ENCODE measurements around the gene MORN5. TPM values are rescaled to one million over a fixed set of nuclear protein-coding genes. Genes with fewer than 3 reads are reported as not detected.

The MORN5 gene
- total RNA-seq, 4 donors from 2014 or later, result 3.8 to 4.0 TPM; not detected in 2

DNA sequence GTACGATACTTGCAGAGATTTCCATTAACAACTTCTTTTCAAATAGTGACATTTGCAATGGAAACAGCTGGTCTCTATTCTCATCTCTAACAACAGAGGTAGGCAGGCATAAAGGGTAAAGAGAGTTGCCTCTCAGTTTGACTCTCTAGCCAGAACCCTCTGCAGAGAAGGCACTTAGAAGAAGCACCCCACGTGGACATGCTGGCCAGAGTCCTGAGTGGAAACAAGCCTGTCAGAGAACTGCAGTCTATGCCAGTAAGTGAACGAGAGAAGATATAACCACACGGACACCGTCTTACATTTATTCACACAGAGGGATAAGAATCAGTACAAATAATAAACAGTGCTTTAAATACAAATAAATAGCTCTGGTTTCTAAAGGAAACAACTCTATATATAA lies 80.0 kb downstream of the MORN5 start:
- intact Hi-C loops (cut with DNase I; ENCODE audit: low total_unique reads) (no loop called here), in situ Hi-C loops (cut with MboI; ENCODE audit: low pct_ligation_motif_present in 1 of 4, low pct_unique_long_range_greater_than_20kb in 1 of 4, low sequenced_read_pairs in 3 of 4) (no loop called here)
- Histone ChIP-seq H3K4me3 (no peak overlapping the region), H3K4me1 (no peaks in the 10 kb centered on the region), H3K9me3 (no peaks in the 10 kb centered on the region), H3K27ac (no peak overlapping the region), H3K27me3 (no peaks in the 10 kb centered on the region), H3K36me3 (peaks cover 0 to 47% (median 21%) of the 10 kb centered on the region in 4 donors)
- TF ChIP-seq EP300 (IDR thresholded peaks at IDR 0.05; ENCODE audit: low read depth) (no peak), POLR2AphosphoS5 (IDR thresholded peaks at IDR 0.05) (no peak)
- 63 to 74% methylated on average over 5 of the region's 5 CpGs for WGBS, 2 donors (ENCODE audit: low coverage in 1 of 2)
- DNase-seq, result no peak

DNA sequence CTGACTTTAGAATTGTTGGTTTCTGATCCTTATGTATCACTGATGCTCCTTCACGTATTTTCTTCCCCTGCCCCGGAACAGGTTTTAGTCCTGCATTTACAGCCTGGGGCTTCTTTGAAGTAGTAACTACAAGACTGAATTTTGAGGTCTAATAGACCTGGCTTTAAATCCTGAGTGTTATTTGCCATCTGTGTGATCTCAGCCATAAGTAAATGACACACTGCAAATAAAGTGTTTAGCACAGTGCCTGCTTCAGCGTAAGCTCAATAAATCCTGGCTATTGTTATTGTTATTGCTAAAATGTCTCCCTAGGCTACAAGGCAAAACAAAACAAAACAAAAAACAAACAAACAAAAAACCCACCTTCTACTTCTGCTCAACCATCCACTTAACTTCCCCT lies 84.6 kb downstream of the MORN5 start:
- no peak overlapping the region for H3K27ac ChIP-seq
- in situ Hi-C loops (cut with MboI; ENCODE audit: low pct_ligation_motif_present in 1 of 4, low pct_unique_long_range_greater_than_20kb in 1 of 4, low sequenced_read_pairs in 3 of 4) (no loop called here), intact Hi-C loops (cut with DNase I; ENCODE audit: low total_unique reads) (no loop called here)
- H3K4me1 ChIP-seq, result no peaks in the 10 kb centered on the region
- H3K4me3 ChIP-seq, result no peak overlapping the region
- H3K9me3 ChIP-seq, result no peaks in the 10 kb centered on the region
- 71 to 79% methylated on average over 3 of the region's 3 CpGs for WGBS, 2 donors (ENCODE audit: low coverage in 1 of 2)
- no peaks in the 10 kb centered on the region for H3K27me3 ChIP-seq
- peaks cover 0 to 75% (median 33%) of the 10 kb centered on the region in 4 donors for H3K36me3 ChIP-seq
- DNase-seq, result no peak
- TF ChIP-seq POLR2AphosphoS5 (IDR thresholded peaks at IDR 0.05), result no peak
- TF ChIP-seq EP300 (IDR thresholded peaks at IDR 0.05; ENCODE audit: low read depth), result no peak
- TF ChIP-seq, protein P1, sequence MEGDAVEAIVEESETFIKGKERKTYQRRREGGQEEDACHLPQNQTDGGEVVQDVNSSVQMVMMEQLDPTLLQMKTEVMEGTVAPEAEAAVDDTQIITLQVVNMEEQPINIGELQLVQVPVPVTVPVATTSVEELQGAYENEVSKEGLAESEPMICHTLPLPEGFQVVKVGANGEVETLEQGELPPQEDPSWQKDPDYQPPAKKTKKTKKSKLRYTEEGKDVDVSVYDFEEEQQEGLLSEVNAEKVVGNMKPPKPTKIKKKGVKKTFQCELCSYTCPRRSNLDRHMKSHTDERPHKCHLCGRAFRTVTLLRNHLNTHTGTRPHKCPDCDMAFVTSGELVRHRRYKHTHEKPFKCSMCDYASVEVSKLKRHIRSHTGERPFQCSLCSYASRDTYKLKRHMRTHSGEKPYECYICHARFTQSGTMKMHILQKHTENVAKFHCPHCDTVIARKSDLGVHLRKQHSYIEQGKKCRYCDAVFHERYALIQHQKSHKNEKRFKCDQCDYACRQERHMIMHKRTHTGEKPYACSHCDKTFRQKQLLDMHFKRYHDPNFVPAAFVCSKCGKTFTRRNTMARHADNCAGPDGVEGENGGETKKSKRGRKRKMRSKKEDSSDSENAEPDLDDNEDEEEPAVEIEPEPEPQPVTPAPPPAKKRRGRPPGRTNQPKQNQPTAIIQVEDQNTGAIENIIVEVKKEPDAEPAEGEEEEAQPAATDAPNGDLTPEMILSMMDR (IDR thresholded peaks at IDR 0.05), result no peak
- TF ChIP-seq POLR2A (IDR thresholded peaks at IDR 0.05), result no peak

DNA sequence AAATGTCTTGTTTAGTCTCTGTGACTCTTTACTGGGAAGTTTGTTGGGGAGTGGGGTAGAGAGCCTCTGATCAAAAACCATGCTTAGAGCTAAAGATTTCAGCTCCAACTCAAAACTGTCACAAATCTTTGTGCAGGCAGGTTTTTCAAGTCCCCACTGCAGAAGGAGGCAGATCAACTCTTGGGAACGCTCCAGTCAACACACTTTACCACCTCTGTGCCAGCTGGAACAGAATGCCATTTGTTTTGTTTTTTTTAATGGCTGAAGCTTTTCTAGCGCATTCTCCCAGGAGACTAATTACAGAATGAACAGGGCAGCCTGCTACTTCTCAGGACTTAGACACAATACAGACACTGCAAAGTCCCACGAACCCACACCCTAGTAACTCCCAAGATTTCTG lies 87.0 kb downstream of the MORN5 start:
- no peak for DNase-seq
- 83 to 91% methylated on average over 3 of the region's 3 CpGs for WGBS, 2 donors (ENCODE audit: low coverage in 1 of 2)
- H3K27ac ChIP-seq, result no peak overlapping the region
- in situ Hi-C loops (cut with MboI; ENCODE audit: low pct_ligation_motif_present in 1 of 4, low pct_unique_long_range_greater_than_20kb in 1 of 4, low sequenced_read_pairs in 3 of 4) (no loop called here), intact Hi-C loops (cut with DNase I; ENCODE audit: low total_unique reads) (no loop called here)
- no peaks in the 10 kb centered on the region for H3K4me1 ChIP-seq
- TF ChIP-seq, protein P1 (IDR thresholded peaks at IDR 0.05), result no peak
- TF ChIP-seq POLR2A (IDR thresholded peaks at IDR 0.05) (no peak), POLR2AphosphoS5 (IDR thresholded peaks at IDR 0.05) (no peak), EP300 (IDR thresholded peaks at IDR 0.05; ENCODE audit: low read depth) (no peak)
- no peaks in the 10 kb centered on the region for H3K9me3 ChIP-seq
- peaks cover 0 to 67% (median 33%) of the 10 kb centered on the region in 4 donors for H3K36me3 ChIP-seq
- H3K27me3 ChIP-seq, result no peaks in the 10 kb centered on the region
- no peak overlapping the region for H3K4me3 ChIP-seq

GRCh38 chr9:122248448-122248865 lies 88.7 kb downstream of the MORN5 start:
- intact Hi-C loops (cut with DNase I; ENCODE audit: low total_unique reads) (no loop called here), in situ Hi-C loops (cut with MboI; ENCODE audit: low pct_ligation_motif_present in 1 of 4, low pct_unique_long_range_greater_than_20kb in 1 of 4, low sequenced_read_pairs in 3 of 4) (no loop called here)
- TF ChIP-seq POLR2A (IDR thresholded peaks at IDR 0.05) (no peak), POLR2AphosphoS5 (IDR thresholded peaks at IDR 0.05) (no peak), EP300 (IDR thresholded peaks at IDR 0.05; ENCODE audit: low read depth) (no peak)
- TF ChIP-seq, protein P1 (IDR thresholded peaks at IDR 0.05), result no peak
- Histone ChIP-seq H3K36me3 (peaks cover 0 to 56% (median 28%) of the 10 kb centered on the region in 4 donors), H3K9me3 (no peaks in the 10 kb centered on the region), H3K27ac (no peak overlapping the region), H3K4me1 (no peaks in the 10 kb centered on the region), H3K4me3 (no peak overlapping the region), H3K27me3 (no peaks in the 10 kb centered on the region)
- no peak for DNase-seq
- WGBS, 2 donors (ENCODE audit: low coverage in 1 of 2), result 89 to 94% methylated on average over 3 to 5 of the region's 5 CpGs

Small RNA genes lying within 50 kb of the gene (small RNA-seq; reads per million reads assigned to genes)
- gene MIR4478, result 0 reads per million in 4 donors

Other genes starting within 250 kb of the MORN5 start
- 10 to 100 TPM in 3 of 4 donors, 1 to 10 TPM in 1; 9.1 to 47.4 (median 11.3) TPM for gene TTLL11, start 66.6 kb upstream of the MORN5 start, total RNA-seq
- 10 to 100 TPM; 16.1 to 59.5 (median 40.3) TPM for gene NDUFA8, start 129 bp upstream of the MORN5 start, total RNA-seq
- 10 to 100 TPM in 1 of 4 donors, 1 to 10 TPM in 1, under 1 TPM in 1, not detected in 1; 0.68 to 12.7 (median 1.4) TPM for gene LHX6, start 69.0 kb downstream of the MORN5 start, total RNA-seq
- 1 to 10 TPM in 3 of 4 donors, under 1 TPM in 1; 0.80 to 9.7 (median 4.6) TPM for gene RBM18, start 104.9 kb downstream of the MORN5 start, total RNA-seq
- gene MRRF, start 105.0 kb downstream of the MORN5 start, total RNA-seq, result 100 to 1,000 TPM in 1 of 4 donors, 10 to 100 TPM in 3; 46.0 to 142 (median 53.6) TPM
- gene PTGS1, start 211.1 kb downstream of the MORN5 start, total RNA-seq, result 10 to 100 TPM; 14.2 to 27.9 (median 20.2) TPM

Measured in transverse colon (tissue), 4 donors.